ENCODE measurements around the gene PLA2G4B. TPM values are rescaled to one million over a fixed set of nuclear protein-coding genes. Genes with fewer than 3 reads are reported as not detected.

PLA2G4B gene
- total RNA-seq, 2 donors from 2014 or later: 1.5 to 7.6 TPM

DNA sequence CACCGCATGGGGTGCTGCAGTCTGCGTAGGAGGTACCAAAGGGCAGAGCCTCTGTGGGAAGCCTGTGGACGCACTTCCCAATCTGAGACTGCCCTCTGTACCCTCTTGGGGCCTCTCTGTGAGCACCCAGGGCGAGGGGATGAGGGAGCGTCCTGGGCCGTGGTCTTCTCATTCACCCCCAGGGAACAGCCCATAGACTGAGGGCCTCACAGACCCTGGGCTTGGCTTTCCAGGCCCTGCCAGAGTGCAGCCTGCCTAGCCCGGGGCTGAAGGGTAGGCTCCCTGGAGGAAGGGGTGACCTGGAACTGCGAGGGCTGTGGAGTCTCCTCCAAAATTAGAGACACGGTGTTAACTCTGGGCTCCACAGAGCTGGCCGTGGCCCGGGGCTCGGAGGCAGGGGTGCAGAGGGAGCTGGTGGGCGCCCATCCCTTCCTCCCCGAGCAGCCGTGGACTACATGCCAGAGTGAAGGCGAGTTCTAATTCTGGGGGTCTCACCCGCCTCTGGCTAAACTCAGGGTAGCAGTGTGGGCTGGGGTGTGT is 55.7 kb downstream of the PLA2G4B start:
- Histone ChIP-seq H3K4me1 (replicated peaks) (peaks cover 3% of the 10 kb centered on the region), H3K27me3 (replicated peaks; ENCODE audit: insufficient read depth) (no peaks in the 10 kb centered on the region), H3K27ac (no peak overlapping the region), H3K36me3 (no peaks in the 10 kb centered on the region), H3K9me3 (no peaks in the 10 kb centered on the region), H3K4me3 (no peak overlapping the region)
- TF ChIP-seq POLR2A (IDR thresholded peaks at IDR 0.05) (no peak), POLR2AphosphoS5 (IDR thresholded peaks at IDR 0.05) (no peak), CTCF (IDR thresholded peaks at IDR 0.05) (no peak)
- intact Hi-C loops (cut with DNase I): no loop called here
- 83% methylated on average over 15 of the region's 17 CpGs for whole genome bisulfite sequencing
- no peak for DNase-seq (ENCODE audit: low spot score)

DNA sequence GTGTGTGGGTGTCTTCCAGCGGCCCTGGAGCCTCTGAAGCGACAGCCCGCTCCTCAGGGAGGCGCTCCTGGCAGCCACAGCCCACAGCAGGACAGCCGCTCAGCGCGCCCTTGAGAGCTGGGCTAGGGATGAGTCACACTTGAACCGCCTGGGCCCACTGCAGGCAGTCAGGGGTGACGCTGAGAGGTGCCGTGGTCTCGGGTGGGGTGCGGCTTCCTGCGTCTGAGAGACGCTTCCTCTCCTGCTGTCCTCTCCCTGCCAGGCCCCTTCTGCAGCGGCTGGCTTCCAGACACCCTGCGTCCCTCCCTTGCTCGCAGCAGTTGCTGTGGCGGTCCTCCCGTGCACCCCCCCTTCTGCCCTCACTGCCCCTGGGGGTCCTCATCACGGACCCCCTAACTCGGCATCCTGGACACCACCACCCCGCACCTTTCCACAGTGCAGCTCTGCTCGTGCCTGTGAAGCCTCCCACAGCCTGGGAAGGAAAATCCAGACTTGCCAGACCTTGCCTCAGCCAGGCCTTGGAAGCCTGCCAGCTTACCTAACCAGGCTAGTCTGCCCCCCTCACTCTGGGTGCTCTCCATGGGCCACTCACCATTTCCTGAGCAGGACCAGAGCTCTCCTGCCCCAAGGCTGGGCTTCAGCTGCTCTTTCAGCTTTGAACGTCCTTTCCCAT is 56.3 kb downstream of the PLA2G4B start:
- WGBS: 31% methylated on average over 23 of the region's 24 CpGs
- DNase-seq (ENCODE audit: low spot score): peak; percentile 36
- H3K27me3 ChIP-seq (replicated peaks; ENCODE audit: insufficient read depth): no peaks in the 10 kb centered on the region
- H3K4me1 ChIP-seq (replicated peaks): peaks cover 3% of the 10 kb centered on the region
- no peak overlapping the region for H3K27ac ChIP-seq
- TF ChIP-seq CTCF (IDR thresholded peaks at IDR 0.05) (no peak), POLR2A (IDR thresholded peaks at IDR 0.05) (no peak), POLR2AphosphoS5 (IDR thresholded peaks at IDR 0.05) (no peak)
- H3K36me3 ChIP-seq: no peaks in the 10 kb centered on the region
- intact Hi-C loops (cut with DNase I): no loop called here
- H3K4me3 ChIP-seq: no peak overlapping the region
- H3K9me3 ChIP-seq: no peaks in the 10 kb centered on the region

- no peak for DNase-seq (ENCODE audit: low spot score)
- intact Hi-C loops (cut with DNase I): no loop called here
- Histone ChIP-seq H3K27me3 (replicated peaks; ENCODE audit: insufficient read depth) (no peaks in the 10 kb centered on the region), H3K27ac (no peak overlapping the region), H3K9me3 (no peaks in the 10 kb centered on the region), H3K4me3 (no peak overlapping the region), H3K36me3 (no peaks in the 10 kb centered on the region), H3K4me1 (replicated peaks) (peaks cover 3% of the 10 kb centered on the region)
- no peak for TF ChIP-seq POLR2AphosphoS5 (IDR thresholded peaks at IDR 0.05)
- no peak for TF ChIP-seq POLR2A (IDR thresholded peaks at IDR 0.05)
- no peak for TF ChIP-seq CTCF (IDR thresholded peaks at IDR 0.05)
- 86% methylated on average over 11 of the region's 11 CpGs for WGBS
Observed at GRCh38 chr15:41895491-41895890, 56.8 kb downstream of the PLA2G4B start.

- DNase-seq (ENCODE audit: low spot score): no peak
- Histone ChIP-seq H3K36me3 (no peaks in the 10 kb centered on the region), H3K9me3 (no peaks in the 10 kb centered on the region), H3K27me3 (replicated peaks; ENCODE audit: insufficient read depth) (no peaks in the 10 kb centered on the region), H3K4me1 (replicated peaks) (peaks cover 3% of the 10 kb centered on the region), H3K4me3 (no peak overlapping the region), H3K27ac (no peak overlapping the region)
- WGBS: 100% methylated on average over 1 of the region's 1 CpG
- intact Hi-C loops (cut with DNase I): no loop called here
- TF ChIP-seq CTCF (IDR thresholded peaks at IDR 0.05) (no peak), POLR2AphosphoS5 (IDR thresholded peaks at IDR 0.05) (no peak), POLR2A (IDR thresholded peaks at IDR 0.05) (no peak)
Observed at GRCh38 chr15:41895957-41896356, 57.3 kb downstream of the PLA2G4B start.

GRCh38 chr15:41896566-41896965 is 57.9 kb downstream of the PLA2G4B start:
- H3K27me3 ChIP-seq (replicated peaks; ENCODE audit: insufficient read depth): no peaks in the 10 kb centered on the region
- 89% methylated on average over 6 of the region's 6 CpGs for WGBS
- H3K27ac ChIP-seq: no peak overlapping the region
- H3K36me3 ChIP-seq: no peaks in the 10 kb centered on the region
- no peak overlapping the region for H3K4me3 ChIP-seq
- no peak for DNase-seq (ENCODE audit: low spot score)
- no peaks in the 10 kb centered on the region for H3K9me3 ChIP-seq
- intact Hi-C loops (cut with DNase I): no loop called here
- peaks cover 3% of the 10 kb centered on the region for H3K4me1 ChIP-seq (replicated peaks)
- no peak for TF ChIP-seq CTCF (IDR thresholded peaks at IDR 0.05)
- TF ChIP-seq POLR2AphosphoS5 (IDR thresholded peaks at IDR 0.05): no peak
- TF ChIP-seq POLR2A (IDR thresholded peaks at IDR 0.05): no peak

All from prostate gland (tissue), 2 donors.